H1 (cell line): ENCODE data around the gene SLC22A23. TPM values are rescaled to one million over a fixed set of nuclear protein-coding genes. Genes with fewer than 3 reads are reported as not detected.
A peak's percentile ranks its signal among the peaks of the same experiment; 100 is the strongest.

Experiments
- CTCF ChIA-PET: fragments of 300-600 bp; sonication (Branson Sonifier 250); formaldehyde crosslinking; loops from one replicate; lab custom pipeline; 2021; ENCODE audit not compliant: partially characterized antibody; lab: Charles Lee
- POLR2A ChIA-PET: fragments of 300-600 bp; sonication (Branson Sonifier 250); formaldehyde crosslinking; loops from one replicate; lab custom pipeline; 2021; ENCODE audit warnings: inconsistent platforms; ENCODE audit not compliant: partially characterized antibody; lab: Charles Lee
- DNase-seq, 2 experiments: peaks; one replicate each; pipeline versions ENCODE4 v3.0.0 to v3.0.0-alpha.2; 2010 to 2022; ENCODE audit warnings: low spot score in 2 of 2, low read depth in 1 of 2, mixed read lengths in 1 of 2
- FAIRE-seq: peaks from 2 replicates; lab custom pipeline; 2011; peaks lifted over from hg19 to GRCh38; lab: Jason Lieb, UNC
- H2AFZ ChIP-seq: 2 replicates; pipeline ENCODE4 v1.8.1; 2012; ENCODE audit warnings: low read length, inconsistent platforms
- H2AK5ac ChIP-seq: 2 replicates; pipeline ENCODE4 v1.6.1; 2013; ENCODE audit warnings: low read depth, low read length
- H2BK120ac ChIP-seq: replicated peaks from 2 replicates; pipeline ENCODE3; 2013; ENCODE audit warnings: low read depth, low read length, inconsistent platforms
- H2BK12ac ChIP-seq: 2 replicates; pipeline ENCODE4 v1.6.1; 2013; ENCODE audit warnings: low read depth, low read length
- H2BK15ac ChIP-seq: 2 replicates; pipeline ENCODE4 v1.6.1; 2013; ENCODE audit warnings: low read length
- H2BK20ac ChIP-seq: 2 replicates; pipeline ENCODE4 v1.6.1; 2013; ENCODE audit warnings: low read length
- H2BK5ac ChIP-seq: 2 replicates; pipeline ENCODE4 v1.6.1; 2013; ENCODE audit warnings: low read depth, low read length
- H3K14ac ChIP-seq: 2 replicates; pipeline ENCODE4 v1.6.1; 2013; ENCODE audit warnings: inconsistent platforms; ENCODE audit not compliant: insufficient read length
- H3K18ac ChIP-seq: 2 replicates; pipeline ENCODE4 v1.6.1; 2013; ENCODE audit warnings: low read length; ENCODE audit errors: extremely low read depth
- H3K23ac ChIP-seq: 2 replicates; pipeline ENCODE4 v1.6.1; 2013; ENCODE audit warnings: inconsistent platforms; ENCODE audit not compliant: insufficient read length
- H3K23me2 ChIP-seq: 2 replicates; pipeline ENCODE4 v1.6.1; 2013; ENCODE audit warnings: low read depth, low read length
- H3K27ac ChIP-seq: 2 replicates; pipeline ENCODE4 v1.6.1; 2011; ENCODE audit warnings: low read depth, low read length, inconsistent platforms
- H3K27me3 ChIP-seq, 4 experiments: replicated peaks in 1 of 4; 1 replicate in 1 of 4; 2 replicates in 3 of 4; pipeline versions ENCODE4 v1.6.1 to v1.8.1; 2011 to 2013; ENCODE audit warnings: low read length in 3 of 4, mild to moderate bottlenecking in 3 of 4, inconsistent platforms in 2 of 4, mixed read lengths in 2 of 4, moderate library complexity in 1 of 4; ENCODE audit not compliant: control insufficient read depth in 3 of 4, insufficient read depth in 3 of 4; ENCODE audit errors: extremely low read depth in 1 of 4
- H3K36me3 ChIP-seq, 4 experiments: 2 replicates each; pipeline versions ENCODE4 v1.6.1 to v1.8.1; 2011 to 2013; ENCODE audit warnings: mild to moderate bottlenecking in 4 of 4, low read length in 3 of 4, moderate library complexity in 2 of 4, control low read depth in 1 of 4, inconsistent platforms in 1 of 4; ENCODE audit not compliant: insufficient read depth in 4 of 4, control insufficient read depth in 2 of 4
- H3K4ac ChIP-seq: replicated peaks from 2 replicates; pipeline ENCODE3; 2013; ENCODE audit warnings: low read length, low read depth, mixed read lengths, inconsistent platforms; ENCODE audit not compliant: insufficient read length
- H3K4me1 ChIP-seq, 4 experiments: replicated peaks in 1 of 4; 1 replicate in 1 of 4; 2 replicates in 3 of 4; pipeline versions ENCODE4 v1.6.1 to v1.8.1; 2011 to 2013; ENCODE audit warnings: low read length in 3 of 4, inconsistent platforms in 2 of 4, mixed read lengths in 1 of 4; ENCODE audit not compliant: insufficient read depth in 4 of 4, control insufficient read depth in 3 of 4
- H3K4me2 ChIP-seq, 2 experiments: 2 replicates each; pipeline versions ENCODE4 v1.6.1 to v1.8.1; 2011 to 2013; ENCODE audit warnings: low read depth in 2 of 2, low read length in 2 of 2, control low read depth in 1 of 2, inconsistent platforms in 1 of 2, mild to moderate bottlenecking in 1 of 2; ENCODE audit not compliant: insufficient read depth in 1 of 2
- H3K4me3 ChIP-seq, 4 experiments: fragments of 200-600, 300-600 bp in 1 of 4; sonication (generic), shearing (Covaris generic), sonication (Bioruptor Twin) in 1 of 4; 2 replicates each; pipeline versions ENCODE4 v1.5.1 to v1.8.1; 2011 to 2016; ENCODE audit warnings: low read length in 4 of 4, low read depth in 3 of 4, control low read depth in 2 of 4, inconsistent platforms in 2 of 4, mild to moderate bottlenecking in 2 of 4, mixed read lengths in 1 of 4, moderate library complexity in 1 of 4; ENCODE audit not compliant: insufficient read depth in 2 of 4; ENCODE audit errors: extremely low read depth in 1 of 4
- H3K56ac ChIP-seq: replicated peaks from 2 replicates; pipeline ENCODE3; 2013; ENCODE audit warnings: low read depth, mild to moderate bottlenecking, mixed read lengths, low read length, inconsistent platforms; ENCODE audit not compliant: insufficient read length
- H3K79me1 ChIP-seq: 2 replicates; pipeline ENCODE4 v1.6.1; 2013; ENCODE audit warnings: low read depth, low read length, control low read depth
- H3K79me2 ChIP-seq, 2 experiments: 2 replicates each; pipeline versions ENCODE4 v1.6.1 to v1.8.1; 2012 to 2013; ENCODE audit warnings: low read length in 2 of 2, mild to moderate bottlenecking in 2 of 2, inconsistent platforms in 1 of 2; ENCODE audit not compliant: insufficient read depth in 2 of 2, control insufficient read depth in 1 of 2
- H3K9ac ChIP-seq, 4 experiments: replicated peaks in 1 of 4; 1 replicate in 1 of 4; 2 replicates in 3 of 4; pipeline versions ENCODE4 v1.6.1 to v1.8.1; 2011 to 2013; ENCODE audit warnings: low read depth in 3 of 4, low read length in 3 of 4, control low read depth in 2 of 4, mild to moderate bottlenecking in 2 of 4, moderate library complexity in 2 of 4, inconsistent platforms in 1 of 4; ENCODE audit errors: extremely low read depth in 1 of 4
- H3K9me3 ChIP-seq, 2 experiments: 2 replicates each; pipeline versions ENCODE4 v1.6.1 to v1.8.1; 2012 to 2013; ENCODE audit warnings: mild to moderate bottlenecking in 2 of 2, moderate library complexity in 2 of 2, control low read depth in 1 of 2, inconsistent platforms in 1 of 2, low read depth in 1 of 2, low read length in 1 of 2, mixed read lengths in 1 of 2; ENCODE audit not compliant: insufficient read depth in 2 of 2
- H4K20me1 ChIP-seq, 2 experiments: replicated peaks in 1 of 2; 2 replicates each; pipeline versions ENCODE3 to v1.8.1; 2011 to 2013; ENCODE audit warnings: inconsistent platforms in 2 of 2, low read length in 2 of 2, mild to moderate bottlenecking in 1 of 2; ENCODE audit not compliant: insufficient read depth in 2 of 2, control insufficient read depth in 1 of 2
- H4K5ac ChIP-seq: 2 replicates; pipeline ENCODE4 v1.6.1; 2013; ENCODE audit warnings: low read length, low read depth, mixed read lengths, inconsistent platforms; ENCODE audit not compliant: insufficient read length
- H4K8ac ChIP-seq: 2 replicates; pipeline ENCODE4 v1.8.0; 2013; ENCODE audit warnings: mild to moderate bottlenecking, moderate library complexity, low read length, inconsistent platforms; ENCODE audit not compliant: insufficient read depth; ENCODE audit errors: extremely low read depth
- H4K91ac ChIP-seq: replicated peaks from 2 replicates; pipeline ENCODE3; 2013; ENCODE audit warnings: low read length, mixed read lengths, inconsistent platforms; ENCODE audit not compliant: insufficient read length
- CEBPB ChIP-seq: IDR thresholded peaks from 2 replicates; pipeline ENCODE4 v1.6.1; 2012; ENCODE audit warnings: low read depth, low read length
- SAP30 ChIP-seq: fragments of 300-600 bp; sonication (generic); IDR thresholded peaks from 2 replicates; pipeline ENCODE4 v1.7.1; 2012; ENCODE audit warnings: low read length, moderate library complexity, mild to moderate bottlenecking, inconsistent platforms; ENCODE audit not compliant: insufficient read depth, insufficient replicate concordance
- WGBS, 2 experiments: shearing (Covaris generic) in 1 of 2; methylation state at CpG; one replicate each; pipeline versions ENCODE4 v1.1.6 to v1.1.7; 2013 to 2015; ENCODE audit warnings: low lambda C conversion rate in 2 of 2, mixed read lengths in 2 of 2, inconsistent platforms in 1 of 2, low coverage in 1 of 2, missing lambda C conversion rate in 1 of 2; ENCODE audit not compliant: insufficient replicate concordance in 2 of 2, insufficient coverage in 1 of 2, insufficient read length in 1 of 2; ENCODE audit errors: extremely low coverage in 1 of 2, missing lambda C conversion rate in 1 of 2; 5-methylcytosine and 5-hydroxymethylcytosine counted together
- polyA plus RNA-seq, 7 experiments: library from polyadenylated mRNA; depleted of rRNA in 3 of 7; stranded (reverse) in 5 of 7; unstranded in 2 of 7; fragments of >200 nt in 5 of 7; fragments of 200-250 nt in 2 of 7; gene quantifications; 1 replicate in 5 of 7; 2 replicates in 1 of 7; 4 replicates in 1 of 7; pipeline versions ENCODE4 v1.2.1 to v1.2.3, GENCODE V29; 2011 to 2013; ENCODE audit warnings: missing spikeins in 2 of 7, mixed read lengths in 2 of 7
- total RNA-seq: library from RNA; stranded (reverse); fragmentation: NEBNext Ultra II Directional; extraction: Animal tissue kit (Norgen Biotek cat#: 25700); gene quantifications from 2 replicates; pipeline ENCODE4 v1.2.1, GENCODE V29; 2021
- TF ChIP-seq, protein P1 (sequence below): IDR thresholded peaks from 2 replicates; pipeline ENCODE4 v1.6.1; 2012; ENCODE audit warnings: inconsistent platforms
- TF ChIP-seq, protein P2 (sequence below): IDR thresholded peaks from 2 replicates; pipeline ENCODE4 v1.6.1; 2012; ENCODE audit warnings: inconsistent platforms
- TF ChIP-seq, protein P3 (sequence below): IDR thresholded peaks from 2 replicates; pipeline ENCODE4 v1.6.1; 2011; ENCODE audit warnings: low read length, improper control_type of control experiment

The SLC22A23 gene
- total and polyA plus RNA-seq, 2 of the 8 experiments (the other 6 are each of a cell fraction or from before 2014, with no cell fraction given): 9.9 to 38.4 TPM

DNA sequence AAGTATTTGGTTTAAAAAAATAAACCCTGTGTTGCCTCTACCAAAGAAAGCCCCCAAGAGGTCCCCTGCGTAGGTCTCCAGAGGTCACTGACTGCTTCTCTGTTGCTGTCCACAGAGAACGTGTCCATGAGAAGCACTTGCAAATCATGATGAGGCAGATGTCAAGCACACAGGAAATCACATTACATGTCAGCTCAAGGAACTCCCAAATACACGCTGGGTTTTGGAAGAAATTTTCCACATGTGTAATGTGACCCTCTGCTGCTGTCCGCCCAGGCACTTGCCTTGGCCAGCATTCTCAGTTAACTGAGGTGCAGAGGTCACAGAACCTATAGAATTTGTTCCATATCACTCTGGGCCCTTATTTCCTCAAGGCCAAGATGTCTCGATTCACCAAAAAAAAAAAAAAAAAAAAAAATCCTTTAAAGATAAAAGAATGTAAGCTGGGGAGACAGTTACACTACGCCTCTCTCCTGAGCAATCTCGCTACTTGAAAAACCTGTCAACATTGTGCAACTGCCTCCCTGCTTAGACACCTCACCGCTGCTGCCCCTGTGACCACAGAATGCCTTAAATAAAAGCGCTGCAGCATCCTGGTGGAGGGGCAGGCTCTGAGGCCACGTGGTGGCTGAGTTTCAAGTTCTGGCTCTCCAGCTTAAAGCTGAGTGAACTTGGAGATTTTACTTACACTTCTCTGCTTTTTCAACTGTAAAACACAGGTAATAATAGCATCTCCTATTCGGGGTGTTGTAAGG, 42.3 kb downstream of the SLC22A23 start:
- Histone ChIP-seq H2BK12ac (no peak overlapping the region), H4K5ac (no peak overlapping the region), H2BK20ac (no peak overlapping the region), H3K56ac (no peak overlapping the region), H4K20me1 (no peaks in the 10 kb centered on the region), H3K9me3 (peaks cover 0 to 6% of the 10 kb centered on the region in 2 experiments; a peak in 3 of 4 replicates), H3K27me3 (no peaks in the 10 kb centered on the region), H3K14ac (no peak overlapping the region), H2AK5ac (no peak overlapping the region), H2BK120ac (no peak overlapping the region), H4K91ac (peak overlapping the region; percentile 22), H3K18ac (0 out of 2 replicates have a peak overlapping the region, but pooled peaks have one; percentile 21), H3K4me2 (peak overlapping the region; percentile 7 to 50; a peak in 3 of 4 replicates), H2BK15ac (0 out of 2 replicates have a peak overlapping the region, but pooled peaks have one; percentile 48), H2AFZ (no peak overlapping the region), H3K79me2 (peaks cover 0 to 29% of the 10 kb centered on the region in 2 experiments; a peak in 1 of 4 replicates), H3K4ac (no peak overlapping the region), H3K9ac (no peak overlapping the region), H3K4me3 (no peak overlapping the region), H3K23me2 (no peaks in the 10 kb centered on the region), H4K8ac (no peak overlapping the region), H3K23ac (no peak overlapping the region), H3K27ac (no peak overlapping the region), H3K79me1 (no peaks in the 10 kb centered on the region; the same call in 1 of the 2 replicates), H3K36me3 (peaks cover 0 to 7% (median 0%) of the 10 kb centered on the region in 4 experiments; a peak in 2 of 8 replicates), H2BK5ac (no peak overlapping the region), H3K4me1 (peaks cover 10 to 39% (median 30%) of the 10 kb centered on the region in 4 experiments)
- DNase-seq (no peak), FAIRE-seq (no peak)
- WGBS, 2 experiments: 58% methylated on average over 11 of the region's 11 CpGs; no CpG with 5 or more reads in 1 of the 2 experiments
- TF ChIP-seq CEBPB: peak; percentile 93
- TF ChIP-seq, protein P1, sequence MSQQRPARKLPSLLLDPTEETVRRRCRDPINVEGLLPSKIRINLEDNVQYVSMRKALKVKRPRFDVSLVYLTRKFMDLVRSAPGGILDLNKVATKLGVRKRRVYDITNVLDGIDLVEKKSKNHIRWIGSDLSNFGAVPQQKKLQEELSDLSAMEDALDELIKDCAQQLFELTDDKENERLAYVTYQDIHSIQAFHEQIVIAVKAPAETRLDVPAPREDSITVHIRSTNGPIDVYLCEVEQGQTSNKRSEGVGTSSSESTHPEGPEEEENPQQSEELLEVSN: peak; percentile 21; the same call in 1 of the 2 replicates
- TF ChIP-seq, protein P2, sequence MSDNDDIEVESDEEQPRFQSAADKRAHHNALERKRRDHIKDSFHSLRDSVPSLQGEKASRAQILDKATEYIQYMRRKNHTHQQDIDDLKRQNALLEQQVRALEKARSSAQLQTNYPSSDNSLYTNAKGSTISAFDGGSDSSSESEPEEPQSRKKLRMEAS: peak; percentile 69
- TF ChIP-seq, protein P3, sequence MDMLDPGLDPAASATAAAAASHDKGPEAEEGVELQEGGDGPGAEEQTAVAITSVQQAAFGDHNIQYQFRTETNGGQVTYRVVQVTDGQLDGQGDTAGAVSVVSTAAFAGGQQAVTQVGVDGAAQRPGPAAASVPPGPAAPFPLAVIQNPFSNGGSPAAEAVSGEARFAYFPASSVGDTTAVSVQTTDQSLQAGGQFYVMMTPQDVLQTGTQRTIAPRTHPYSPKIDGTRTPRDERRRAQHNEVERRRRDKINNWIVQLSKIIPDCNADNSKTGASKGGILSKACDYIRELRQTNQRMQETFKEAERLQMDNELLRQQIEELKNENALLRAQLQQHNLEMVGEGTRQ: peak; percentile 7; the same call in 1 of the 2 replicates
- no peak for TF ChIP-seq SAP30
- ChIA-PET CTCF (interaction anchor here (0.6 to 8.1 kb wide), 15 partner anchors 11 to 418 kb away, joined by 3 to 64 read pairs (median 4); partner anchors contain the start of gene SLC22A23), POLR2A (interaction anchor here (0.7 to 1.1 kb wide), 2 partner anchors 9 to 16 kb away, joined by 3 to 4 read pairs; no protein-coding TSS in a partner anchor)
